GM11168 (cell line): ENCODE measurements around the gene PDGFA.

Source experiments
- in situ Hi-C: fragments of 300-500 bp; cut with MboI; formaldehyde crosslinking; loops from one replicate; pipeline ENCODE4 v1.12.0; 2022; ENCODE audit warnings: low sequenced_read_pairs; ENCODE audit not compliant: unreplicated experiment

PDGFA gene

DNA sequence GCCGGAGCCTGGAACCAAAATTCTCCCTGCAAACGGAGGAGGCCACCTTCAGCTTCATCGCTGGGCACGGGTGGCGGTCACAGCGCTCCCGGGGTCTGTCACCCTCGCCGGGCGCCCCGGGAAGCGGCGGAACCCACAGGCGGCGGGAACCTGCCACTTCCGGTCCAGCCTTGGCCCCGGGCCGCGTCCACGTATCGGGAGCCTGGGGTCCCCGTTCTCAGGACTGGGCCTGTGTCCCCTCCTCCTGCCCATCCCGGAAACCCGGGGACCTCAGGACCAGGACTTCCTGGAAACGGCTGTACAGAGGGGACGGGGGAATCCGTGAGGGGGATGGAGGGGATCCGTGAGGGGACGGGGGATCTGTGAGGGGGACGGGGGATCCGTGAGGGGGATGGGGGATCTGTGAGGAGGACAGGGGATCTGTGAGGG lies 25.4 kb downstream of the PDGFA start:
- in situ Hi-C loops: no loop called here

GRCh38 chr7:493661-494251 lies 25.9 kb downstream of the PDGFA start:
- in situ Hi-C loops: no loop called here

GRCh38 chr7:492714-493065 lies 27.0 kb downstream of the PDGFA start:
- in situ Hi-C loops: no loop called here

DNA sequence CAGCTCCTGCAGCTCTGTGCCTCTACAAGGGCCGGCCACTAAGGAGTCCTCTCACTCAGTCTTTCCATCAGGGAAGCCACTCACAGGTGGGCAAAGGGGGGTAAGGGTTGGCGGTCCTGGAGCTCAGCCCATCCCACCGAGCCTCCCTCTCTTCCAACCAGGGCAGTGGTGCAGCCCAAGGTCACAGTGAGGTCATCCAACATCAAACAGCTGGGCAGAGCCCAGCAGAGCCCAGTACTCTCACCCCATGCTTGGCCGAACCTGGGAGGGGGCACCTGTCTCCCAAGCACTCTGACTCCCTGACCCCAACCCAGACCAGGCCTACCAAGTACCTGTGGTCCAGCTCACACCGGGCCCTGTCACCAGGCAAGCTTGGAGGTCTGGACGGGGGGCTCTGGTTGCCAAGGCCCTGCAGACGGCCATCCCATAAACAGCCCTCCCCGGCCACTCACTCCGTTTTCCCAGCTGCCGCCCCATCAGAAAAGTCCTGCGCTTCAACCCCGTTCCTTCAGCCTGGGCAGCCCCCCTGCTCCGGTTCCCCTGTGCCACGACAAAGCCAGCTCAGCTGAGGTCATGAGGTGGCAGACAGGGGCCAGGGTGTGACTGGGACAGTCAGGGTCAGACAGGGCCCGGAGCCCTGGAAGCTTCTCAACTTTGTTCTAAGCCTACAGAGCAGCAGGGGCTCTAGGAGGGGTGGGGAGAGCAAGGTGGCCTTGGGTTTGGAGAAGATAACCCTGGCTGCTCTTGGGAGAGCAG lies 27.5 kb downstream of the PDGFA start:
- in situ Hi-C loops: no loop called here

DNA sequence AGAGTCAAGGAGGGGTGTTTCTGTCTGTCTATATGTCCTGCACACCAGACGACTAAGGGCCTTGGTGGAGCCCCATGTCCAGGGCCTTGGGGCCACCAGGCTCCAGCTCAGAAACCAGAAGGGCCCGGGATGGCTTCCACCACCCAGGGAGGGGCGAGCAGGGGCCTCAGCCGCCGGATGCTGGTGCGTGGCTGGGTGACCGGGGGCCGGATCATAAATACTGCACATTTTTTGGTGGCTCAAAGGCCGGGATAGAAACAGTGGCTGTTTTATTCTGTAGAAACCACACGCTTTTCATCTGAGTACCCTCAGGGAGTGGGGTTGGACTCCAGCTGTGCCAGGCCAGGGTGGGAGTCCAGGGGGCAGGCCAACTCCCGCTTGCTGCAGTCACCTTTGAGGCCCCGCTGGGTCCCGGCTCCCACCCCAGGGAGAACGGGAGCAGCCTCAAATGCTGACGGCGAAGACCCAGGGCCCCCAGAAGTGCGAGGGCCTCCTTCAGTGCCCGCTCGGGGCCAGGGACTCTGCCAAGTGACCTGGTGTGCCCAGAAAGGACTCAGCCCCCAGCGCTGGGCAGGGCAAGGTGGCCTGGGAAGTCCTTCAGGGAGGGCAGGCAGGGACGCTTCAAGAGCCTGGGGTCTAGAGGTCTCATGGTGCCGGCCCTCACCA lies 28.2 kb downstream of the PDGFA start:
- in situ Hi-C loops: no loop called here

DNA sequence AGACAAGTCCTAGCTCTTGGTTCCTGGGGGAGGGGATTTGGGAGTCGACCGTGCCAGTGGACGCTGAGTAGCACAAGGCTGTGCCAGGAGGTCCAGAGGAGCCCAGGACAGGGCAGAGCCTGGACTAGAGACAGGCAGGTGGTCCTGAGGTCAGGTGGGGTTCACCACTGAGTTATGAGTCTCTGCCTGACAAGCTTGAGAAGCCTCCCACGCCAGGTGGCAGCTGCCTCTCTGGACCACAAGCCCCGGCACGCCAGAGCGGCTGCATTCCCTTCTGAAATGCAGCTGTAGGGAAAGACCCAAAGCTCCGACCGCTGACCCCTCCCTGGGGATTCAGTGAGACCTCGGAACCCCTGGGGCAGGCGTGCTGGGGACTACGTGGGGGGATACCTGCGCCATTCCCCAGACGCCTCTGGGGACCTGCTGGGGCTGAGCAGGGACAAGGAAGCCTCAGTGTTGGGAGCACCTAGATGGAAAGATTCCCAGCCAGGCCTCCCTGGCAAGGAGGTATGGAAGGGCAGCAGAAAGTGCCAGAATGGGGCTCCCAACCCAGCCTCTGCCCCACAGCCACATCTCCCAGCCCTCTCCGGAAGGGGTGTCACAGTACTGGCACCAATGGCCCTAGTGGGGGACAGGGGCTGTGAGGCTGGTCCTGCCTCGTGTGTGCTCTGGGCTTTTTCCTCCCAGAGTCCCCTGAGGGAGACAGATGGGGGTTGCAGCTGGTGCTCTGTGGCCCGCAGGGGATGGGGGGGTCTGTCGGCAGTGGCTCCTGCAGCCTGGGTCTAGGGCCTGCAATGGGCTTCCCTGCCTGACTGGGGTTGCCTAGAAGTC lies 29.0 kb downstream of the PDGFA start:
- in situ Hi-C loops: no loop called here

GRCh38 chr7:489876-490275 lies 29.8 kb downstream of the PDGFA start:
- in situ Hi-C loops: no loop called here

DNA sequence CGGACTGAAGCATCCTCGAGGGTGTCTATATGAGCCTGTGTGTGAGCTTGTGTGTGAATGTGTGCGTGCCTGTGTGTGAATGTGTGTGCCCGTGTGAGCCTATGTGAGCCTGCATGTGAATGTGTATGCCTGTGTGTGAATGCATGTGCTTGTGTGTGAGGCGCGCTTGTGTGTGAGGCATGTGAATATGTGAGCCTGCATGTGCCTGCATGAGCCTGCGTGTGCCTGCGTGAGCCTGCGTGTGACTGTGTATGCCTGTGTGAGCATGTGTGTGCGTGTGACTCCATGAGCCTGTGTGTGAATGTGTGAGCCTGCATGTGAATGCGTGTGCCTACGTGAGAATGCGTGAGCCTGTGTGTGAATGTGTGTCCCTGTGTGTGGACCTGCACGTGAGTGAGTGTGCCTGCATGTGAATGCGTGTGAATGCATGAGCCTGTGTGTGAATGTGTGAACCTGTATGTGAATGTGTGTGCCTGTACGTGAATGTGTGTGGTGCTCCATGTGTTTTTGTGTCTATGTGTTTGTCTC lies 33.4 kb downstream of the PDGFA start:
- in situ Hi-C loops: no loop called here

DNA sequence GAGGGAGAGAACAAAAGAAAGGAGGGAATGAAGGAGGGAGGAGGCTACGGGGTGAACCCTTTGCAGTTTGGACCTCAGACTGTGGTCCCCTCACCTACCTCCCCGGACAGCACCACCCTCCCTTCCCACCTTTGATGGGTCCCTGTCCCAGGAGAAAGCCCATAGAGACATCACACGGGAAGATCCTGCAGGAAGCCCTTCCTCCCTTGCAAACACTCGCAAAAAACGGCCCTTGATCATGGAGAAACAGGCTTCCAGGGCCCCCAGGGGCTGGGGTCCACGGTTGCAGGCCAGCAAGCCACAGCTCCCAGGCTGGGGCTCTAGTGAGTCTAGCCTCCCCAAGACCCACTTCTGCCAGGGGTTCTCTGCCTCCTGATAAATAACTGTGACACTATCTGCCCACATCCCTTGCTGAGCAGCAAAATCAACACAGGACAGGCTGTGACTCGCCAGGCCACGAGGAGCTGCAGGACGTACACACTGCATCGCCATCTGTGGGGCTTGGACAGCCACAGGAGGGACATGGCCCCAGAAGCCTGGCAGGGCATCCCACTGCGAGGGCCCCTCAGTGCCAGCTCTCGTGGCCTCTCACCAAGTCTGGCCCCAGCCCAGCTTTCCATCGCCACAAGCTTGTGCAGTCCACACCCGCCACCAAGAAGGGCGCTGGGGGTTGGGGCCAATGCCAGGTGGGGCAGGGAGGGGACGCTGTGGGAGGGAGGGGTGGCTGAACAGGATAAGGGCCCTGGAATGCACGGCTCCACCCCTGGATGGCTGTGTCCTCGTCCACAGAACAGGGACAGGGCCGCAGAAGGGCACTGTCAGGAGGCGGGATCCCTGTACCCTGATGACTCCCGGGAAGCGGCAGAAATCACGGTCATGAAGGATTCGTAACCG lies 34.2 kb downstream of the PDGFA start:
- in situ Hi-C loops: no loop called here

DNA sequence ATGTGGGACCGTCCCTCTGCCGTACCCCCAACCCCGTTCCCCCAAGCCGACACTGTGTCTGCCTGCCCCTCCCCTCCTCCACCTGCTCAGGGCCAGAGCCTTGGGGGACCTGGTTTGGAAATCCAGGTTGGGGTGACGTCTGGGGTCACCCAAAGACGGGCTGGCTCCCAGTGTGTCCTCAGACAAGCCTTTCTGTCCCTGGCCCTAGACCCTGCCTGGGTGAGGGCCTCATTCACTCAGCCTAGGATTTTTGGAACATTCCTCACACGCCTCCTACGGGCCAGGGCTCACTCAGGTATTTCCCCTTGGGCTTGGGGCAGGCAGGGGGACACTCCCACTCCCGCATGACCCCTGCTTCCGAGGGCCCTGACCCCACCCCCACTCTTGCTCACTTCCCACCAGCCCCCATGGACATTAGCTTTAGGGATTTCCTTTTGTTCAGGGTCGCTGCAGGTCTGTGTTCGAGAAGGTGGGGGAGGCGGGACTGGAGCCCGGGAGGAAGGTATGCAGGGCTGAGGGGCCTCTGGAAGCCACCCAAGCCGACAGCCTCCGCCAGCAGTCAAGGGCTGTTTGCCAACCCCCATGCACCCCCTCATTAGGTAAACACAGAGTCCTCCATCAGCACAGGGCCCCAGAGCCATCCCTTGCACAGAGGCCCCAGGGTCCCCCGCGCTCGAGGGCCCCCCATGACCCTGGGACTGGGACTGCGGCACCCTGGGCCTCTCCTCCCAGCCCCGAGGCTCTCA lies 35.1 kb downstream of the PDGFA start:
- in situ Hi-C loops: no loop called here

DNA sequence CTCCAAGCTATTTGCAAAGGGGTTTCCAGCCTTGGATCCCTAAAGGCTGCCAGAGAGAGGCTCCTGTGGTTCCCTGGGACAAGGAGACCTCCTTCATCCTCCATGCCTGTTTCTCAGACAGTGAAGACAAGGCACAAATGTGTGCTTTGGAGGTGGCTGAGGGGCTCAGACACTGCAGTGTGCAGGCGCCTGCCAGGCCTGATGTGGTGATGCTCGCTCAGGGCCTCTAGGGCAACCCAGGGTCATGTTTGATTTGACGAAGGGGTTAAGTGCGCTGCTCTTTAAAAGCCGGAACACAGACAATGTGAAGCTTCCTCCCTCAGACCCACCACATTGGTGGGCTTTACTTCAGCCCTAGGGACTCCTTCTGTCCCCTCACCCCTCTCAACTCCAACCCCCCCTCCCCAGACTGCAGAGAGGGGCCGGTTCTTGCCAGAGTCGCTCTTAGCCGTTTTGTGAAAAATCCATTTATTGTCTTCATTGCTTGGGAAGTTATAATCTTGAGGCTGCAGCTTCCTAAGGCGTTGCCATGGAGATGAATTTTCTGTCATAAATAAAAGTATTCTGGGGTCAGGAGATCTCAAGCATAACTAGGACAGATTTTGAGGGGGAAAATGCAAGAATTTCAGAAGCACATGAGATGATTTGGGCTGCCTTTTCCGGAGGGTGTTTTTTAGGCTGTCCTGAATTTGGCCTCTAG lies 35.8 kb downstream of the PDGFA start:
- in situ Hi-C loops: no loop called here

DNA sequence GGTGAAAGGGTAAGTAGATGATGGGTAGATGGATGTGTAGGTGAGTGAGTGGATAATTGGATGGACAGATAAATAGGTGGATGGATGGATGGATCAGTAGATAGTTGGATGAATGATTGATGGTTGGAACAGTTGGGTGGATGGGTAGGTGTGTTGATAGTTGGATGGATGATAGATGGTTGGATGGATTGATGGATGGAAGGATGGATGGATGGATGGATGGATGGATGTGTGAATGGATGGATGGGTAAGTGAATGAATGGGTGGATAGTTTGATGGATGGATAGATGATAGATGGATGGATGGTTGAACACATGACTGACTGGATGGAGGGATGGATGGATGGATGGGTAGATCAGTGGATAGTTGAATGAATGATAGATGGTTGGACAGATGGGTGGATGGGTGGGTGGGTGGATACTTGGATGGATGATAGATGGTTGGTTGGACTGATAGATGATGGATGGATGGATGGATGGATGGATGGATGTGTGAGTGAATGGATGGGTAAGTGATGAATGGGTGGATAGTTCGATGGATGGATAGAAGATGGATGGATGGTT lies 37.0 kb downstream of the PDGFA start:
- in situ Hi-C loops: no loop called here

DNA sequence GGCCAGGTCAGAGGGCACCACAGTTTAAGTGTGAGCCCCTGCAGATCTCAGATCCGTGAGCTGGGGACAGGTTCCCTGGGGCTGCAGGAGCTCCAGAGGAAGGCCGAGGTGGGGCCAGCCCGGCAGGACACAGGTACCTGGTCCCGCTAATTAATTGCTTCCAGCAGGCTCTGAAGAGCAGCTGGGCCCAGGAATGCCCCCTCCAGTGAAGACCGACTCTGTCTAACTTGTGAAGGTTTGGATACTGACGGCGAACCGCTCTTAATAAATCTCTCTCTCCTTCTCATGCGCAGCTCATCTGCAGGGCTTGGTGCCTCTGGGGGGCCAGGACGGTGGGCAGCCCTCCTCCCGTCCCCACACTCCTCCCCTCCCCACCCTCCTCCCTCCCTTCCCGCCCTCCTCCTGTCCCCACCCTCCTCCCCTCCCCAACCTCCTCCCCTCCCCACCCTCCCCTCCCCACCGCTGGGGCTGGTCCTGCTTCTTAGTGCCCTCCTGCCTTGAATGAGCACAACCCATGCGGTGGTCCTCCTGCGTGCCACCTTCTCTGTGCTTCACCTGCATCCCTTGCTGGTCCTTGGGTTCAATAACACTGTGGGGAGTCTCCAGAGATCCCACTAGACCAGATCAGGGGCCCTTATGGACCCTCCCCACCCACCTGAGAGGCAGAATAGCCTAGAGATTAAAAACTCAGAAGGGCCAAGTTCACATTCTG lies 38.3 kb downstream of the PDGFA start:
- in situ Hi-C loops: no loop called here

DNA sequence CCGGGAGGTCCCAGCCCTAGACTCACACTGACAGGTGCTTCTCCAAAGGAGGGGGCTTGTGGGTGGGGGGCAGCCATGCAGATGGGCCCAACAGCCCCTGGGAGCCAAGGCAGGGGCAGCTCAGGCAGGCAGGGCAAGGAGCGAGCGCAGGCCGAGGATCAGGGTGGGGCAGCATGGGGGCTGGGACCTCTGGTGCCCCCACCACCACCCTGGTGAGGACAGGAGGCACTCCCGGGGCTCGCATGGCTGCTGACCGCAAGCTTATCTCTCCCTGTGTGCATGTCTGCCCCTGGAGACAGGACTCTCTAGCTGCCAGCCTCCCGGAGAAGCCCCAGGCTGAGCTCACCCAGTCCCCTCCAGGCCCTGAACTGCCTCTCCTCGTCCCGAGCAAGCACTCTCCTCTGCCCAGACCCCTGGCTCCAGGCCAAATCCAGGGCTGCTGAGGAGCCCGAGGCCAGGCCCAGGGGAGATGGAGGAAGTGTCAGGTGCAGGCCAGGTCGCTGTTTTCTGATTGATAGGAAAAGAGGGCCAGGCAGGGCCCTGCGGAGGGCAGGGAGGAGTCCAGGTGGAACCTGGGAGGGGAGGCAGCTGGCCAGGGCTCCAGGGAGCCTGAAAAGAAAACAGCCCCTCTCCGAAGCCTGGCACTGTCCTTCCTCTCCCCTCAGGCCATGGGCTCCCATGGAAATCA lies 39.0 kb downstream of the PDGFA start:
- in situ Hi-C loops: no loop called here

GRCh38 chr7:479948-480499 lies 39.6 kb downstream of the PDGFA start:
- in situ Hi-C loops: no loop called here

DNA sequence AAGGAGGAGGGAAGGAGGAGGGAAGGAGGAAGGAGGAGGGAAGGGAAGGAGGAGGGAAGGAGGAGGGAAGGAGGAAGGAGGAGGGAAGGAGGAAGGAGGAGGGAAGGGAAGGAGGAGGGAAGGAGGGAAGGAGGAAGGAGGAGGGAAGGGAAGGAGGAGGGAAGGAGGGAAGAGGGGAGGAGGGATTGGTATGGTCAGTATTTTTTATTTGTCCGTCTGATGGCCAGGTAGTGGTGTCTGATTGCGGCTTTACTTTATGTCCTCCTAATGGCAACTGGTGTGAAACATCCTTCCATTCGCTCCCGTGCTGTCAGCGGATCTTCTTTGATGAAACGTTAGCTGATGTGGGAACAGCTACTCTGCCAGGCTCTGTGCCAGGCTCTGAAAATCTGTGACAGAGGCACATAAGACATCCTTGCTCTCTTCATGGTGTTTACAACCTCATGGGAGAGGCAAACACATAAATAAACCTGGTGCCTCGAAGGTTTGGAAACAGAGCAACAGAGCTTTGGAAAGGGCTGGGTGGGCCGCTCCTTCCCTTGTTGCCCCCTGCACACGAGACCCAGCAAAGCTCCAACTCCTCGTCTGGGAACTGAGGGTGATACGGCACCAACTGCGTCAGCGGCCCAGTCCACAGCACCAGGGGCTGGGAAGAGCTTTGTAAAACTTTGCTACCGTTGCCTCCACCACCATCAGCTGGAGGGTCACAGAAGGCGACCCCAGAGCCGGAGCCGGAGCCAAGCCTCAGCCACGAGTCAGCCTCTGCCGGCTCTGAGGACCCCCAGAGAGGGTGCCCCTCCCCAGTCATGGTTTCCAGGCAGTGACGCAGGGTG lies 40.3 kb downstream of the PDGFA start:
- in situ Hi-C loops: no loop called here
